Mesendoderm (in vitro differentiated cells): ENCODE data around the gene FOXJ3.

ENCODE experiments used
- DNase-seq: peaks from one replicate; pipeline ENCODE4 v3.0.0; 2013
- H2AK5ac ChIP-seq: 2 replicates; pipeline ENCODE4 v1.6.1; 2013; ENCODE audit warnings: low read length, inconsistent platforms
- H2BK120ac ChIP-seq: 2 replicates; pipeline ENCODE4 v1.6.1; 2013; ENCODE audit warnings: low read depth, mild to moderate bottlenecking, low read length, moderate library complexity, mixed read lengths
- H2BK15ac ChIP-seq: replicated peaks from 2 replicates; pipeline ENCODE4 v1.6.1; 2013; ENCODE audit warnings: low read depth, mild to moderate bottlenecking, moderate library complexity
- H2BK5ac ChIP-seq: 2 replicates; pipeline ENCODE4 v1.6.1; 2013; ENCODE audit warnings: low read length, inconsistent platforms
- H3K18ac ChIP-seq: 2 replicates; pipeline ENCODE4 v1.6.1; 2013; ENCODE audit warnings: mild to moderate bottlenecking, low read length, mixed read lengths
- H3K23ac ChIP-seq: one replicate; pipeline ENCODE4 v1.6.1; 2013; ENCODE audit warnings: low read length
- H3K27ac ChIP-seq: 2 replicates; pipeline ENCODE4 v1.5.1; 2013; ENCODE audit warnings: low read depth, mild to moderate bottlenecking, inconsistent platforms, low read length, moderate library complexity
- H3K27me3 ChIP-seq: 2 replicates; pipeline ENCODE4 v1.6.1; 2013; ENCODE audit warnings: low read length, control low read depth, mild to moderate bottlenecking, inconsistent platforms; ENCODE audit not compliant: insufficient read depth, poor library complexity
- H3K36me3 ChIP-seq: 2 replicates; pipeline ENCODE4 v1.6.1; 2013; ENCODE audit warnings: low read length, inconsistent platforms; ENCODE audit not compliant: control insufficient read depth, insufficient read depth
- H3K4ac ChIP-seq: one replicate; pipeline ENCODE4 v1.6.1; 2013; ENCODE audit warnings: low read depth, mild to moderate bottlenecking, low read length, moderate library complexity
- H3K4me1 ChIP-seq: 2 replicates; pipeline ENCODE4 v1.6.1; 2013; ENCODE audit warnings: low read depth, low read length, inconsistent platforms; ENCODE audit not compliant: control insufficient read depth
- H3K4me2 ChIP-seq: 2 replicates; pipeline ENCODE4 v1.6.1; 2013; ENCODE audit warnings: low read length
- H3K4me3 ChIP-seq: 2 replicates; pipeline ENCODE4 v1.5.1; 2013; ENCODE audit warnings: mild to moderate bottlenecking, low read length
- H3K56ac ChIP-seq: one replicate; pipeline ENCODE4 v1.6.1; 2013; ENCODE audit warnings: low read length
- H3K79me1 ChIP-seq: 2 replicates; pipeline ENCODE4 v1.6.1; 2013; ENCODE audit warnings: low read length, inconsistent platforms
- H3K79me2 ChIP-seq: 2 replicates; pipeline ENCODE4 v1.6.1; 2013; ENCODE audit warnings: mild to moderate bottlenecking, low read length; ENCODE audit not compliant: control insufficient read depth, insufficient read depth
- H3K9ac ChIP-seq: 2 replicates; pipeline ENCODE4 v1.6.1; 2013; ENCODE audit warnings: low read length, inconsistent platforms
- H4K5ac ChIP-seq: one replicate; pipeline ENCODE4 v1.6.1; 2013; ENCODE audit warnings: low read length
- H4K8ac ChIP-seq: one replicate; pipeline ENCODE4 v1.6.1; 2013; ENCODE audit warnings: low read depth, mild to moderate bottlenecking, control low read depth, low read length, moderate library complexity
- WGBS: extraction: QIAGEN DNeasy Blood & Tissue Kit; methylation state at CpG from one replicate; pipeline ENCODE4 v1.1.7; 2013; ENCODE audit warnings: low lambda C conversion rate, missing lambda C conversion rate; ENCODE audit not compliant: insufficient coverage; ENCODE audit errors: extremely low coverage; 5-methylcytosine and 5-hydroxymethylcytosine counted together

The FOXJ3 gene

GRCh38 chr1:42171679-42172266 lies 163.3 kb downstream of the FOXJ3 start:
- Histone ChIP-seq H3K79me2 (no peaks in the 10 kb centered on the region), H3K56ac (peak overlapping the region; percentile 44), H3K9ac (no peak overlapping the region), H3K4ac (no peak overlapping the region), H4K8ac (no peak overlapping the region), H2BK15ac (no peak overlapping the region), H3K27me3 (no peaks in the 10 kb centered on the region), H3K36me3 (no peaks in the 10 kb centered on the region), H3K79me1 (no peaks in the 10 kb centered on the region), H3K4me1 (peaks cover 6% of the 10 kb centered on the region), H3K23ac (no peak overlapping the region), H3K18ac (no peak overlapping the region), H3K4me3 (no peak overlapping the region), H3K4me2 (no peak overlapping the region), H3K27ac (no peak overlapping the region), H2BK120ac (no peak overlapping the region), H2BK5ac (no peak overlapping the region), H2AK5ac (no peak overlapping the region), H4K5ac (no peak overlapping the region)
- peak; percentile 84 for DNase-seq
- no CpG with 5 or more reads among the region's 6 CpGs for WGBS

GRCh38 chr1:42170779-42171621 lies 164.0 kb downstream of the FOXJ3 start:
- Histone ChIP-seq H3K18ac (no peak overlapping the region), H3K9ac (peak overlapping the region; percentile 23), H3K56ac (no peak overlapping the region), H4K8ac (no peak overlapping the region), H3K79me1 (no peaks in the 10 kb centered on the region), H3K4me2 (no peak overlapping the region), H2BK5ac (no peak overlapping the region), H2AK5ac (no peak overlapping the region), H3K4me3 (no peak overlapping the region), H3K4me1 (peaks cover 6% of the 10 kb centered on the region), H3K4ac (no peak overlapping the region), H3K23ac (no peak overlapping the region), H3K36me3 (no peaks in the 10 kb centered on the region), H3K27ac (no peak overlapping the region), H3K79me2 (no peaks in the 10 kb centered on the region), H2BK120ac (no peak overlapping the region), H3K27me3 (no peaks in the 10 kb centered on the region), H4K5ac (no peak overlapping the region), H2BK15ac (no peak overlapping the region)
- WGBS, result no CpG with 5 or more reads among the region's 17 CpGs
- DNase-seq, result peak; percentile 66

GRCh38 chr1:42168763-42169162 lies 166.3 kb downstream of the FOXJ3 start:
- Histone ChIP-seq H3K4me3 (no peak overlapping the region), H3K79me2 (no peaks in the 10 kb centered on the region), H3K79me1 (no peaks in the 10 kb centered on the region), H2AK5ac (no peak overlapping the region), H3K56ac (no peak overlapping the region), H4K8ac (no peak overlapping the region), H3K27ac (no peak overlapping the region), H2BK15ac (no peak overlapping the region), H3K23ac (no peak overlapping the region), H3K9ac (no peak overlapping the region), H3K4ac (no peak overlapping the region), H3K4me1 (peaks cover 8% of the 10 kb centered on the region), H3K18ac (no peak overlapping the region), H3K4me2 (no peak overlapping the region), H3K27me3 (no peaks in the 10 kb centered on the region), H4K5ac (no peak overlapping the region), H2BK5ac (no peak overlapping the region), H3K36me3 (no peaks in the 10 kb centered on the region), H2BK120ac (no peak overlapping the region)
- no peak for DNase-seq
- WGBS, result no CpG with 5 or more reads among the region's 3 CpGs

- Histone ChIP-seq H3K27me3 (no peaks in the 10 kb centered on the region), H3K4ac (no peak overlapping the region), H4K8ac (no peak overlapping the region), H3K4me1 (peaks cover 8% of the 10 kb centered on the region), H4K5ac (no peak overlapping the region), H3K23ac (no peak overlapping the region), H3K4me2 (no peak overlapping the region), H2BK5ac (no peak overlapping the region), H3K56ac (no peak overlapping the region), H3K18ac (no peak overlapping the region), H3K4me3 (no peak overlapping the region), H3K27ac (no peak overlapping the region), H3K79me1 (no peaks in the 10 kb centered on the region), H2AK5ac (no peak overlapping the region), H2BK120ac (no peak overlapping the region), H3K9ac (no peak overlapping the region), H2BK15ac (no peak overlapping the region), H3K79me2 (no peaks in the 10 kb centered on the region), H3K36me3 (no peaks in the 10 kb centered on the region)
- WGBS, result no CpG with 5 or more reads among the region's 1 CpG
- DNase-seq, result no peak
Observed at GRCh38 chr1:42168391-42168670, 166.7 kb downstream of the FOXJ3 start.

- DNase-seq, result no peak
- no peak overlapping the region for H4K8ac ChIP-seq
- peak overlapping the region; percentile 43 for H2AK5ac ChIP-seq
- H3K4me1 ChIP-seq, result peaks cover 8% of the 10 kb centered on the region
- no peak overlapping the region for H3K18ac ChIP-seq
- H3K9ac ChIP-seq, result no peak overlapping the region
- no peak overlapping the region for H3K4ac ChIP-seq
- no peak overlapping the region for H2BK5ac ChIP-seq
- no peak overlapping the region for H2BK120ac ChIP-seq
- H3K23ac ChIP-seq, result no peak overlapping the region
- no peak overlapping the region for H4K5ac ChIP-seq
- WGBS, result no CpG with 5 or more reads among the region's 21 CpGs
- no peaks in the 10 kb centered on the region for H3K79me2 ChIP-seq
- no peaks in the 10 kb centered on the region for H3K27me3 ChIP-seq
- no peak overlapping the region for H3K4me2 ChIP-seq
- H3K36me3 ChIP-seq, result no peaks in the 10 kb centered on the region
- H3K56ac ChIP-seq, result no peak overlapping the region
- H2BK15ac ChIP-seq, result no peak overlapping the region
- H3K79me1 ChIP-seq, result no peaks in the 10 kb centered on the region
- H3K4me3 ChIP-seq, result no peak overlapping the region
- no peak overlapping the region for H3K27ac ChIP-seq
Observed at GRCh38 chr1:42167611-42168390, 167.2 kb downstream of the FOXJ3 start.
